ENCODE measurements around the gene PRELID2. TPM values are rescaled to one million over a fixed set of nuclear protein-coding genes. Genes with fewer than 3 reads are reported as not detected.
A peak's percentile ranks its signal among the peaks of the same experiment; 100 is the strongest.

The PRELID2 gene
- total RNA-seq, 1 donor from 2014 or later = 9.2 TPM

DNA sequence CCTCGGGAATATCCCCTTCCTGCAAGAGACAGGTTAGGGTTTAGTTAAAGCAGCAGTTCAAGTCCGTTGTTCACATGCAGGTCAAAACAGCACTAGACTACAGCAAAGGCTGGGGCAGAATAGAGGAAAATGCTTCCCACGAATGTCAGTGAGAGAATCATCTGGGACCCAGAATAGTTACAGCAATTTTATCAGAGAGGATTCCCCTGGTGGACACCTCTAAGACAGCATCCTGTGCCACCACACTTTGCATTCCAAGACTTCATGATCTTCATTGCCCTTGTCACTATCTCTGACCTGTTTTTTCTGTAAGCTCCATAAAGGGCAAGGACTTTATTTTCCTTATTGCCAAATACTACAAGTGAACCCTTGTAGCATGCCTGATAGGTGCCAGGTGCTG lies 24.8 kb upstream of the PRELID2 start:
- DNase-seq (ENCODE audit: low read depth) = no peak
- Mint-ChIP-seq H3K4me1 (ENCODE audit: low read depth, unreplicated experiment) (peaks cover 13% of the 10 kb centered on the region), H3K27ac (ENCODE audit: unreplicated experiment) (no peak overlapping the region), H3K27me3 (ENCODE audit: low read depth, unreplicated experiment) (no peaks in the 10 kb centered on the region), H3K4me3 (ENCODE audit: unreplicated experiment) (no peak overlapping the region), H3K36me3 (ENCODE audit: low read depth, unreplicated experiment) (no peaks in the 10 kb centered on the region), H3K9me3 (ENCODE audit: unreplicated experiment) (peaks cover 14% of the 10 kb centered on the region)
- H4K20me1 ChIP-seq (ENCODE audit: insufficient read depth, low read length) = no peaks in the 10 kb centered on the region
- H3K27ac ChIP-seq (ENCODE audit: low read depth, low read length) = no peak overlapping the region
- H3K4me3 ChIP-seq (ENCODE audit: insufficient read depth, low read depth, low read length) = no peak overlapping the region
- FAIRE-seq = no peak
- H3K27me3 ChIP-seq (ENCODE audit: insufficient read depth, low read length) = no peaks in the 10 kb centered on the region
- H3K36me3 ChIP-seq (ENCODE audit: insufficient read depth, low read length) = no peaks in the 10 kb centered on the region
- peaks cover 21% of the 10 kb centered on the region for H3K4me1 ChIP-seq (ENCODE audit: insufficient read depth, low read length)
- H3K9me3 ChIP-seq (ENCODE audit: insufficient read depth, low read depth, low read length) = no peaks in the 10 kb centered on the region
- no peak overlapping the region for H2AFZ ChIP-seq (ENCODE audit: low read depth, low read length)
- no peaks in the 10 kb centered on the region for H3K79me2 ChIP-seq (ENCODE audit: insufficient read depth, low read length)
- no peak overlapping the region for H3K4me2 ChIP-seq (ENCODE audit: low read length)
- no peak overlapping the region for H3K9ac ChIP-seq (ENCODE audit: low read length)
- TF ChIP-seq EZH2 (IDR thresholded peaks at IDR 0.05; ENCODE audit: insufficient read depth, low read length) = no peak
- TF ChIP-seq, protein P1, sequence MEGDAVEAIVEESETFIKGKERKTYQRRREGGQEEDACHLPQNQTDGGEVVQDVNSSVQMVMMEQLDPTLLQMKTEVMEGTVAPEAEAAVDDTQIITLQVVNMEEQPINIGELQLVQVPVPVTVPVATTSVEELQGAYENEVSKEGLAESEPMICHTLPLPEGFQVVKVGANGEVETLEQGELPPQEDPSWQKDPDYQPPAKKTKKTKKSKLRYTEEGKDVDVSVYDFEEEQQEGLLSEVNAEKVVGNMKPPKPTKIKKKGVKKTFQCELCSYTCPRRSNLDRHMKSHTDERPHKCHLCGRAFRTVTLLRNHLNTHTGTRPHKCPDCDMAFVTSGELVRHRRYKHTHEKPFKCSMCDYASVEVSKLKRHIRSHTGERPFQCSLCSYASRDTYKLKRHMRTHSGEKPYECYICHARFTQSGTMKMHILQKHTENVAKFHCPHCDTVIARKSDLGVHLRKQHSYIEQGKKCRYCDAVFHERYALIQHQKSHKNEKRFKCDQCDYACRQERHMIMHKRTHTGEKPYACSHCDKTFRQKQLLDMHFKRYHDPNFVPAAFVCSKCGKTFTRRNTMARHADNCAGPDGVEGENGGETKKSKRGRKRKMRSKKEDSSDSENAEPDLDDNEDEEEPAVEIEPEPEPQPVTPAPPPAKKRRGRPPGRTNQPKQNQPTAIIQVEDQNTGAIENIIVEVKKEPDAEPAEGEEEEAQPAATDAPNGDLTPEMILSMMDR (IDR thresholded peaks at IDR 0.05; ENCODE audit: insufficient read depth, low read depth, low read length) = peak; percentile 15

DNA sequence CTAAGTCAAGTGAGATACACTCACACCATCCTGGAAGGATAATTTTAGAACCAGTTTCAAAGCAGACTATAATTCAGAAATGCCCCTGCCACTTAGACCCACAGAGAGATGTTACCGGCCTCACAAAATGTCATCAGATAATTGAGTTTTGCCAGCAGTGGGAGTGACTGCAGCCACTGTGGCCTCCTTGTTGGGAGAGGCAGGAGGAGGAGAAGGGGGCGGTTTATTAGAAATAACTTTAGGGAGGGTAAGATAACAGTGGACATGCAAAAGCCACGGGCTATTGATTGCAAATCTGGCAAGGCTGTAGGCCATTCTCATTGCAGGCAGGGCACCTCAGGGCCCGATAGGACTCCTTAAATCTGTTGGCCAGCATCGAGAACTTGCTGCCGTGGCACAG lies 24.3 kb upstream of the PRELID2 start:
- Histone ChIP-seq H3K9me3 (ENCODE audit: insufficient read depth, low read depth, low read length) (no peaks in the 10 kb centered on the region), H3K9ac (ENCODE audit: low read length) (no peak overlapping the region), H3K27me3 (ENCODE audit: insufficient read depth, low read length) (no peaks in the 10 kb centered on the region), H3K4me2 (ENCODE audit: low read length) (no peak overlapping the region), H3K79me2 (ENCODE audit: insufficient read depth, low read length) (no peaks in the 10 kb centered on the region), H3K4me3 (ENCODE audit: insufficient read depth, low read depth, low read length) (no peak overlapping the region), H3K4me1 (ENCODE audit: insufficient read depth, low read length) (peaks cover 26% of the 10 kb centered on the region), H3K36me3 (ENCODE audit: insufficient read depth, low read length) (no peaks in the 10 kb centered on the region), H2AFZ (ENCODE audit: low read depth, low read length) (no peak overlapping the region), H3K27ac (ENCODE audit: low read depth, low read length) (no peak overlapping the region), H4K20me1 (ENCODE audit: insufficient read depth, low read length) (no peaks in the 10 kb centered on the region)
- H3K4me3 Mint-ChIP-seq (ENCODE audit: unreplicated experiment) = no peak overlapping the region
- no peak for TF ChIP-seq EZH2 (IDR thresholded peaks at IDR 0.05; ENCODE audit: insufficient read depth, low read length)
- TF ChIP-seq, protein P1 (IDR thresholded peaks at IDR 0.05; ENCODE audit: insufficient read depth, low read depth, low read length) = no peak
- peaks cover 10% of the 10 kb centered on the region for H3K9me3 Mint-ChIP-seq (ENCODE audit: unreplicated experiment)
- H3K27me3 Mint-ChIP-seq (ENCODE audit: low read depth, unreplicated experiment) = no peaks in the 10 kb centered on the region
- H3K27ac Mint-ChIP-seq (ENCODE audit: unreplicated experiment) = no peak overlapping the region
- peaks cover 17% of the 10 kb centered on the region for H3K4me1 Mint-ChIP-seq (ENCODE audit: low read depth, unreplicated experiment)
- H3K36me3 Mint-ChIP-seq (ENCODE audit: low read depth, unreplicated experiment) = no peaks in the 10 kb centered on the region
- FAIRE-seq (no peak), DNase-seq (ENCODE audit: low read depth) (no peak)

DNA sequence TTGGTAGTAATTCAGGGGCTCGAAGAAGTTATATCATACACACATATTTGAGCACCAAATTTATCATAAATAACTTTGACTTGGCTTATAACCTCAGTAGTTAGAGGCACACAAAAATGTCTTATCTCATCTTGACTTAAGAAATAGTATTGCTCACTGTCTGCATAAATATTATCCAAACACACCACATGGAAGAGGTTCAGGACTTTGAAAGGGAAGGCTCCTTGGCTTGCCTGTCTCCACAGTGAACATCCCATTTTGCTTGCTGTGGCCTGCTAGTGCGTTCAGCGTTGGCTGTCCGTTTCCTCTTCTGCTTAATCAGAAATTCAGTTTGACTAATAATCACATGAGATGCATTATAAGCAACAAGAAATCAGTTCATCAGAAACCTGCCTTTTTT lies 23.8 kb upstream of the PRELID2 start:
- Histone ChIP-seq H3K4me2 (ENCODE audit: low read length) (no peak overlapping the region), H2AFZ (ENCODE audit: low read depth, low read length) (no peak overlapping the region), H4K20me1 (ENCODE audit: insufficient read depth, low read length) (no peaks in the 10 kb centered on the region), H3K4me3 (ENCODE audit: insufficient read depth, low read depth, low read length) (no peak overlapping the region), H3K4me1 (ENCODE audit: insufficient read depth, low read length) (peaks cover 27% of the 10 kb centered on the region), H3K27ac (ENCODE audit: low read depth, low read length) (no peak overlapping the region), H3K36me3 (ENCODE audit: insufficient read depth, low read length) (no peaks in the 10 kb centered on the region), H3K79me2 (ENCODE audit: insufficient read depth, low read length) (no peaks in the 10 kb centered on the region), H3K9me3 (ENCODE audit: insufficient read depth, low read depth, low read length) (no peaks in the 10 kb centered on the region), H3K9ac (ENCODE audit: low read length) (no peak overlapping the region), H3K27me3 (ENCODE audit: insufficient read depth, low read length) (no peaks in the 10 kb centered on the region)
- H3K4me1 Mint-ChIP-seq (ENCODE audit: low read depth, unreplicated experiment) = peaks cover 19% of the 10 kb centered on the region
- no peak for FAIRE-seq
- TF ChIP-seq, protein P1 (IDR thresholded peaks at IDR 0.05; ENCODE audit: insufficient read depth, low read depth, low read length) = no peak
- TF ChIP-seq EZH2 (IDR thresholded peaks at IDR 0.05; ENCODE audit: insufficient read depth, low read length) = no peak
- DNase-seq (ENCODE audit: low read depth) = peak; percentile 63
- no peak overlapping the region for H3K27ac Mint-ChIP-seq (ENCODE audit: unreplicated experiment)
- H3K36me3 Mint-ChIP-seq (ENCODE audit: low read depth, unreplicated experiment) = no peaks in the 10 kb centered on the region
- H3K9me3 Mint-ChIP-seq (ENCODE audit: unreplicated experiment) = peaks cover 5% of the 10 kb centered on the region
- H3K4me3 Mint-ChIP-seq (ENCODE audit: unreplicated experiment) = no peak overlapping the region
- no peaks in the 10 kb centered on the region for H3K27me3 Mint-ChIP-seq (ENCODE audit: low read depth, unreplicated experiment)

Data from astrocyte (in vitro differentiated cells and primary cell).